Endodermal cell (in vitro differentiated cells): Measurements from ENCODE around the gene SLC5A3. TPM values are rescaled to one million over a fixed set of nuclear protein-coding genes. Genes with fewer than 3 reads are reported as not detected.

ENCODE experiments used
- DNase-seq: peaks from one replicate; pipeline ENCODE4 v3.0.0-alpha.2; 2017
- H3K27ac ChIP-seq: 2 replicates; pipeline ENCODE4 v1.5.1; 2013; ENCODE audit warnings: mild to moderate bottlenecking, low read depth, low read length, moderate library complexity
- H3K27me3 ChIP-seq: 2 replicates; pipeline ENCODE4 v1.6.1; 2013; ENCODE audit warnings: mild to moderate bottlenecking, low read length, moderate library complexity; ENCODE audit not compliant: insufficient read depth, control insufficient read depth, poor library complexity, severe bottlenecking
- H3K36me3 ChIP-seq: 2 replicates; pipeline ENCODE4 v1.7.0; 2013; ENCODE audit warnings: mild to moderate bottlenecking, low read length, moderate library complexity; ENCODE audit not compliant: control insufficient read depth, insufficient read depth
- H3K4me1 ChIP-seq: one replicate; pipeline ENCODE4 v1.7.0; 2013; ENCODE audit warnings: low read length; ENCODE audit not compliant: control insufficient read depth, insufficient read depth
- H3K4me3 ChIP-seq: 2 replicates; pipeline ENCODE4 v1.5.1; 2013; ENCODE audit warnings: mild to moderate bottlenecking, low read length, moderate library complexity
- H3K9ac ChIP-seq: 2 replicates; pipeline ENCODE4 v1.6.1; 2013; ENCODE audit warnings: mild to moderate bottlenecking, low read length, moderate library complexity; ENCODE audit not compliant: poor library complexity, severe bottlenecking; ENCODE audit errors: extremely low read depth
- H3K9me3 ChIP-seq: 2 replicates; pipeline ENCODE4 v1.6.1; 2013; ENCODE audit warnings: mild to moderate bottlenecking, low read length, moderate library complexity; ENCODE audit not compliant: control insufficient read depth
- H3K27ac Mint-ChIP-seq: 2 replicates; pipeline ENCODE4 v1.8.0; 2020; ENCODE audit warnings: mixed read lengths
- H3K27me3 Mint-ChIP-seq: 2 replicates; pipeline ENCODE4 v1.8.0; 2021; ENCODE audit warnings: mild to moderate bottlenecking, mixed read lengths; ENCODE audit not compliant: insufficient read depth
- H3K36me3 Mint-ChIP-seq: 2 replicates; pipeline ENCODE4 v1.8.0; 2020; ENCODE audit warnings: low read depth, mixed read lengths
- H3K4me1 Mint-ChIP-seq: 2 replicates; pipeline ENCODE4 v1.8.0; 2020; ENCODE audit warnings: mixed read lengths
- H3K4me3 Mint-ChIP-seq: 2 replicates; pipeline ENCODE4 v1.8.0; 2020; ENCODE audit warnings: mild to moderate bottlenecking, moderate library complexity, mixed read lengths
- H3K9me3 Mint-ChIP-seq: 2 replicates; pipeline ENCODE4 v1.8.0; 2020; ENCODE audit warnings: mild to moderate bottlenecking, mixed read lengths
- CTCF ChIP-seq: fragments of 200-600 bp; sonication (generic); conservative IDR thresholded peaks from 2 replicates; pipeline ENCODE4 v1.5.0; 2021; ENCODE audit warnings: antibody characterized with exemption, mild to moderate bottlenecking
- WGBS, 2 experiments: methylation state at CpG; one replicate each; pipeline versions ENCODE4 v1.1.5 to v1.1.7; 2013; ENCODE audit warnings: missing lambda C conversion rate in 2 of 2, mixed read lengths in 1 of 2; ENCODE audit not compliant: insufficient coverage in 1 of 2, insufficient read length in 1 of 2; 5-methylcytosine and 5-hydroxymethylcytosine counted together
- long read RNA-seq, 4 experiments: library from polyadenylated mRNA in 2 of 4; library from RNA in 1 of 4; library from capped mRNA in 1 of 4; stranded (forward) in 3 of 4; unstranded in 1 of 4; transcript quantifications; one replicate each; pipeline ENCODE4 v2.0.0, GENCODE V29; 2020 to 2021; ENCODE audit warnings: inconsistent platforms in 1 of 4
- polyA plus RNA-seq, 2 experiments: library from polyadenylated mRNA; stranded (reverse); fragments of 50-300 nt; gene quantifications; one replicate each; pipeline ENCODE4 v1.2.3, GENCODE V29; 2013
- total RNA-seq, 2 donors: library from RNA; stranded (reverse); fragmentation: NEBNext Ultra II Directional in 1 of 2; extraction: Animal tissue kit (Norgen Biotek cat#: 25700) in 1 of 2; gene quantifications; 2 replicates in 1 of 2; 3 replicates in 1 of 2; pipeline ENCODE4 v1.2.1, GENCODE V29; 2021

SLC5A3 gene
- total RNA-seq, result 10 to 100 TPM; 41.9 to 57.2 TPM
- 13.8 TPM for polyA plus RNA-seq (2013, experiment 1 of 2)
- 13.9 TPM for polyA plus RNA-seq (2013, experiment 2 of 2)
- long read RNA-seq, experiment 1, result 0 reads
- long read RNA-seq, experiment 2, full-length matches to known transcripts, result 2 of 4 reads
- long read RNA-seq, experiment 2, partial matches to known transcripts, result 0 of 4 reads
- long read RNA-seq, experiment 2, other reads (novel, unspliced or antisense), result 2 of 4 reads
- long read RNA-seq, experiment 3, full-length matches to known transcripts, result 69 of 69 reads
- long read RNA-seq, experiment 3, partial matches to known transcripts, result 0 of 69 reads
- long read RNA-seq, experiment 3, other reads (novel, unspliced or antisense), result 0 of 69 reads
- long read RNA-seq, experiment 4, result 0 reads

DNA sequence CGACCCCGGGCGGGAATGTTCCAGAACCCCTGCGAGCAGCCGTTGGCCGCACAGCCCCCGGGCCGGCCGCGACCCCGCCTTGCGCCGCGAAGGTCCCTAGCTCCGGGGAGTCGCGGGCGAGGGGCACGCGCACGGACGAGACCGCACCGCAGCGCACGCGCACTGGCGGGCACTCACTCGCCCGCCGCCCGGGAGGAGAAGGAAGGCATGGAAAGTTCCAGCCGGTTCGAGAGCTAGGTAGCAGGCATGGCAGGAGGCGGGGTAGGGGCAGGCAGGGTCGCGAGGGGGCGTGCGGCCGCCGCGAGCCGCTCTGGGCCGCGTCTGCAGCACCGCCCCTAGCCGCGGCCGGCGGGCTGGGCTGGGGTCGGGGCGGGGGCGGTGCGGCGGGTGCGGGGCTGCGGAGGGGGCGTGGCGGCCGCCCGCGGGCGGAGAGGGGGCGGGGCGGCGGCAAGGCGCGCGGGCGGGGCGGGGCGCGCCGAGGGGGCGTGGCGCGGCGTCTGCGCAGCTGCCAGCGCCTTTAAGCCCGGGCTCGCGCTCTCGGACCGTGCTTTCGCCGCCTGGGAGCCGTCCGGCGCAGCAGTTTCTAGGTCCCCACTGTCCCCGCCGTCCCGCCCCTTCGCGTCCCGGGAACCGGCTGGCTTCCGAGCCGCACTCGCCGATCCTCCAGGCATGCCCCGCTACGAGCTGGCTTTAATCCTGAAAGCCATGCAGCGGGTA is at the start of gene SLC5A3, which contains the start of gene MRPS6:
Gene SLC5A3, plus strand, starts transcription at position 547 of the 717 bp plus-strand sequence. CDS start 21,621 bp downstream, outside the sequence.
Gene MRPS6, plus strand, starts transcription at position 547 of the 717 bp plus-strand sequence. Its CDS starts 123 bp downstream, at position 670.
- H3K4me1 ChIP-seq, result peaks cover 4% of the 10 kb centered on the region
- H3K4me3 ChIP-seq, result peak within 1 kb of the TSS; percentile 91
- no peaks in the 10 kb centered on the region for H3K9me3 ChIP-seq
- Mint-ChIP-seq H3K27ac (peak within 1 kb of the TSS; percentile 96), H3K27me3 (peaks cover 3% of the 10 kb centered on the region), H3K36me3 (peaks cover 18% of the 10 kb centered on the region), H3K4me3 (peak within 1 kb of the TSS; percentile 97), H3K4me1 (peaks cover 35% of the 10 kb centered on the region), H3K9me3 (no peaks in the 10 kb centered on the region)
- 1 to 3% methylated on average over 7 to 104 of the region's 104 CpGs for WGBS, 2 experiments
- peak; percentile 95 for DNase-seq
- no peaks in the 10 kb centered on the region for H3K27me3 ChIP-seq
- peak; percentile 51 for TF ChIP-seq CTCF
- peak within 1 kb of the TSS; percentile 95 for H3K9ac ChIP-seq
- H3K36me3 ChIP-seq, result peaks cover 24% of the 10 kb centered on the region
- peak within 1 kb of the TSS; percentile 88 for H3K27ac ChIP-seq

DNA sequence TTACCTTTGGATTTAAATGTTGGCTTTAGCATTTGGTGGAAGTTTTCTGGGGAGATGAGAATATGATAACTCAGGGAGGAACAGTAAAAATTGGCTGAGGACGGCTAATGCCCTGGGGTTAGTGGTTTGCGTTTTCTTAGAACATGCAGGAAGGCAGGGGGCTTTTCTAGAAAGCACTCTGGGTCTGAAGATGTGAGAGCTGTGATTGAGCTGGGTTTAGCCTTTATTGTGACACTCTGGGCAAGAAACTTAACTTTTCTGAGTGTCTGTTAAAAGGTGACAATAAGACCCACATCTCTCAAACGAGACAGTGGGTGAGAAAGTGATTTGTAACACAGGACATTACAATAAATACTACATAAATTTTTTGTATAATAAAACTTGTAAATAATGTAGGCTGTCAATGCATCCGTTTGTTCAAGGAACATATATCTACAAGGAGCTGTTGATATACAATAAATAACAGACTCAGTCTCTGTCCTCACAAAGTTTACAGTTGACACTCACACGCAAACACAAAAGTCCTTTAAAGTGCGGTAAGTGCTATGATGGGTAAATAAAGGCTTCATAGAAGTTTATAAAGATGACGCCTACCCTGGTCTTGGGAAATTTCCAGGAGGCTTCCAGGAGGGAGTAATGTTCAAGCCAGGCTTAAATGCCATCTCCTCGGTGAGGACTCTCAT is 49.5 kb upstream of the SLC5A3 start:
- WGBS, 2 experiments, result 87 to 88% methylated on average over 6 to 7 of the region's 8 CpGs
- Histone ChIP-seq H3K36me3 (no peaks in the 10 kb centered on the region), H3K4me3 (no peak overlapping the region), H3K9me3 (peaks cover 10% of the 10 kb centered on the region), H3K9ac (no peak overlapping the region), H3K27ac (no peak overlapping the region), H3K27me3 (no peaks in the 10 kb centered on the region), H3K4me1 (peaks cover 6% of the 10 kb centered on the region)
- Mint-ChIP-seq H3K9me3 (no peaks in the 10 kb centered on the region), H3K27me3 (peaks cover 2% of the 10 kb centered on the region), H3K27ac (no peak overlapping the region), H3K36me3 (no peaks in the 10 kb centered on the region), H3K4me1 (peaks cover 11% of the 10 kb centered on the region), H3K4me3 (no peak overlapping the region)
- TF ChIP-seq CTCF, result no peak
- DNase-seq, result no peak

DNA sequence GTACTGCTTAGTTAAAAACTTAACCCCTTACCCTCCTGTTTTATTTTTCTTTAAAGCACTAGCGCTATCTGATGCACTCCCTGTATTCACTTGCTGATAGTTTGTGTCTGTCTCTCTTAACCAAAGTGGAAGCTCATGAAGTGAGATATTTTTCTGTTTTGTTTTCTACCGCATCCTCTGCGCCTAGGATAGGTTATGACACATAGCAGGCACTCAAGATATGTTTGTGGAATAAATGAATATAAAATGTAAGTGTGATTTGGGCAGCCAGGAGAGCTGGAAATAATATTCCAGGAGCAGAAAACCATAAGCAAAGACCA is 49.0 kb upstream of the SLC5A3 start:
- no peak overlapping the region for H3K9ac ChIP-seq
- peaks cover 2% of the 10 kb centered on the region for H3K27me3 Mint-ChIP-seq

More for the DNA sequence above, 49.0 kb upstream of the SLC5A3 start:
- H3K27me3 ChIP-seq, result no peaks in the 10 kb centered on the region
- DNase-seq, result no peak
- H3K4me3 ChIP-seq, result no peak overlapping the region
- Mint-ChIP-seq H3K4me3 (no peak overlapping the region), H3K4me1 (peaks cover 11% of the 10 kb centered on the region), H3K9me3 (no peaks in the 10 kb centered on the region), H3K36me3 (no peaks in the 10 kb centered on the region), H3K27ac (no peak overlapping the region)
- no peaks in the 10 kb centered on the region for H3K36me3 ChIP-seq
- H3K4me1 ChIP-seq, result peaks cover 6% of the 10 kb centered on the region
- no peak overlapping the region for H3K27ac ChIP-seq
- H3K9me3 ChIP-seq, result peaks cover 10% of the 10 kb centered on the region
- no peak for TF ChIP-seq CTCF
- 98 to 100% methylated on average over 2 to 3 of the region's 3 CpGs for WGBS, 2 experiments
